GM21360 (cell line): ENCODE results near the gene MKNK2.
A peak's percentile ranks its signal among the peaks of the same experiment; 100 is the strongest.

Experiments
- ATAC-seq: cut with Tn5 transposase; IDR thresholded peaks from one replicate; pipeline ENCODE4 v1.9.1; 2021; ENCODE audit warnings: mild to moderate bottlenecking, moderate library complexity; ENCODE audit not compliant: unreplicated experiment

MKNK2 gene

GRCh38 chr19:2058570-2059421, 7.8 kb upstream of the MKNK2 start:
- ATAC-seq, result no peak

GRCh38 chr19:2057484-2058469, 6.7 kb upstream of the MKNK2 start:
- no peak for ATAC-seq

GRCh38 chr19:2056837-2057192, 5.8 kb upstream of the MKNK2 start:
- no peak for ATAC-seq

GRCh38 chr19:2055931-2056836, 5.1 kb upstream of the MKNK2 start:
- no peak for ATAC-seq

- no peak for ATAC-seq
Measured at GRCh38 chr19:2054763-2055162, 3.7 kb upstream of the MKNK2 start.

- no peak for ATAC-seq
Measured at GRCh38 chr19:2053601-2054389, 2.8 kb upstream of the MKNK2 start.

GRCh38 chr19:2051773-2052704, 995 bp upstream of the MKNK2 start:
- ATAC-seq, result no peak

- ATAC-seq, result peak; percentile 4
Measured at GRCh38 chr19:2050349-2050990, 574 bp downstream of the MKNK2 start.

GRCh38 chr19:2049741-2050348, 1.2 kb downstream of the MKNK2 start:
- peak; percentile 6 for ATAC-seq

GRCh38 chr19:2048959-2049740, 1.9 kb downstream of the MKNK2 start:
- no peak for ATAC-seq

GRCh38 chr19:2048104-2048958, 2.7 kb downstream of the MKNK2 start:
- no peak for ATAC-seq

- no peak for ATAC-seq
Measured at GRCh38 chr19:2047449-2048103, 3.5 kb downstream of the MKNK2 start.

- no peak for ATAC-seq
Measured at GRCh38 chr19:2047076-2047448, 4.0 kb downstream of the MKNK2 start.

GRCh38 chr19:2046046-2046907, 4.8 kb downstream of the MKNK2 start:
- ATAC-seq, result no peak

GRCh38 chr19:2045501-2046045, 5.5 kb downstream of the MKNK2 start:
- no peak for ATAC-seq
